ENCODE measurements around the gene DHX58.

DNA sequence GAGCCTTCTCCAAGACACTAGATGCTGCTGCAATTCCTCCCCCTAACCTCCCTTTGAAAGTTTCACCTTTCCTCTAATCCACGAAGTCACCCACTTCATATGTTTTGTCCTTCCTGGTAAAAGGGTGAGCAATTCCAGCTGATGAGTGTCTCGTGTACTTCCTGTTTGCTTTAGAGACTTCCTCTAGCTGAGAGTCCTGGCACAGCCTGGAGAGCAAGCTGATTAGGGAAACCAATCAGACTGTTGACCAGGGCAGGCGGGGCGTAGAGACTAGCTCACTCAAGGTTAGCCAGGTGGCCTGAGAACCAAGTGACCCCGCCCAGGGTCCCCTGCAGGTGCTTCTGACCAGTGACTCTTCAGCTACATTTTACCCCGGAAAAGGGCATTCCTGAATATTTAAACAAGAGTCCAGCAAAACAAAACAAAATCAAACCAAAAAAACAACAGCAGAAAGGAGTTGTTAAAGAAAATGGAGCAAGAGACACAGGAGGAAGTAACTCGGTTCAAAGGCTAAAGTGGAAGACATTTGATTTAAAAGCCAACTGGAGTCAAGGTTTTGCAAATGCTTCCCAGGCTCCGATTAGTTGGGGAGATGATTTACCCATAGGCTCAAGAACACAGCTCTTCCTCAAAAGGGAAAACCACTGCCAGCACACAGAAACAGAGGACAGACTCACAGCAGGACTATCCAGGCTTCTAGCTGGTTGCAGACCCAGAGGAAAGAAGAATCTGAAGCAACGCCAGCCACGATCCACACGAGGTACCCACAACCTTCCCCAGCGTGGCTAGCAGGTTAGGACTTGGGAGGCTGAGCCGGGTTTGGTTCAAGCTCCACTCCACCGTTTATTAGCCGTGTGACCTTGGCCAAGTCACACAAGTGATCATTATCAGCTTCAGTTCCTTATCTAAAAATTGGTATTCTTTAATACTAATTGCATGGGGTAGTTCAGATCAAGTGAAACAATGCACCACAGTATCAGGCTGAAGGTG, 23.4 kb upstream of the DHX58 start:
- TF ChIP-seq, protein P1, sequence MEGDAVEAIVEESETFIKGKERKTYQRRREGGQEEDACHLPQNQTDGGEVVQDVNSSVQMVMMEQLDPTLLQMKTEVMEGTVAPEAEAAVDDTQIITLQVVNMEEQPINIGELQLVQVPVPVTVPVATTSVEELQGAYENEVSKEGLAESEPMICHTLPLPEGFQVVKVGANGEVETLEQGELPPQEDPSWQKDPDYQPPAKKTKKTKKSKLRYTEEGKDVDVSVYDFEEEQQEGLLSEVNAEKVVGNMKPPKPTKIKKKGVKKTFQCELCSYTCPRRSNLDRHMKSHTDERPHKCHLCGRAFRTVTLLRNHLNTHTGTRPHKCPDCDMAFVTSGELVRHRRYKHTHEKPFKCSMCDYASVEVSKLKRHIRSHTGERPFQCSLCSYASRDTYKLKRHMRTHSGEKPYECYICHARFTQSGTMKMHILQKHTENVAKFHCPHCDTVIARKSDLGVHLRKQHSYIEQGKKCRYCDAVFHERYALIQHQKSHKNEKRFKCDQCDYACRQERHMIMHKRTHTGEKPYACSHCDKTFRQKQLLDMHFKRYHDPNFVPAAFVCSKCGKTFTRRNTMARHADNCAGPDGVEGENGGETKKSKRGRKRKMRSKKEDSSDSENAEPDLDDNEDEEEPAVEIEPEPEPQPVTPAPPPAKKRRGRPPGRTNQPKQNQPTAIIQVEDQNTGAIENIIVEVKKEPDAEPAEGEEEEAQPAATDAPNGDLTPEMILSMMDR (IDR thresholded peaks at IDR 0.05), result no peak
- TF ChIP-seq POLR2A (IDR thresholded peaks at IDR 0.05), result no peak

Measured in uterus (tissue), 2 donors.